Tibial artery (tissue), 4 donors: ENCODE measurements around the gene MECP2.

Experiments used
- DNase-seq, 2 donors: peaks; one replicate each; pipeline ENCODE4 v3.0.0-alpha.2; 2019
- H3K27ac ChIP-seq, 2 donors: fragments of 200-600 bp; sonication (generic) in 1 of 2; 1 replicate in 1 of 2; 2 replicates in 1 of 2; pipeline ENCODE4 v1.5.1; 2018 to 2019; ENCODE audit warnings: mild to moderate bottlenecking in 1 of 2
- H3K27me3 ChIP-seq, 2 donors: fragments of 200-600 bp; sonication (generic) in 1 of 2; one replicate each; pipeline versions ENCODE4 v1.5.1 to v1.6.0; 2016 to 2019
- H3K36me3 ChIP-seq, 3 donors: fragments of 200-600 bp; sonication (generic) in 2 of 3; one replicate each; pipeline ENCODE4 v1.5.1; 2016 to 2019; ENCODE audit warnings: mild to moderate bottlenecking in 2 of 3
- H3K4me1 ChIP-seq, 4 donors: fragments of 200-600 bp; sonication (generic) in 2 of 4; 1 replicate in 3 of 4; 2 replicates in 1 of 4; pipeline ENCODE4 v1.5.1; 2016 to 2019
- H3K4me3 ChIP-seq, 2 donors: fragments of 200-600 bp; sonication (generic) in 1 of 2; 1 replicate in 1 of 2; 2 replicates in 1 of 2; pipeline ENCODE4 v1.5.1; 2018 to 2019; ENCODE audit warnings: mild to moderate bottlenecking in 2 of 2
- H3K9me3 ChIP-seq, 3 donors: fragments of 200-600 bp; sonication (generic) in 1 of 3; one replicate each; pipeline ENCODE4 v1.5.1; 2016 to 2019
- intact Hi-C: fragments of 100-400 bp; cut with DNase I; formaldehyde crosslinking; loops from one replicate; pipeline ENCODE4 v1.15.0; 2023; ENCODE audit warnings: low total_unique reads
- TF ChIP-seq, protein P1 (sequence below), 2 experiments: fragments of 200-600 bp in 1 of 2; fragments of 450-650 bp in 1 of 2; IDR thresholded peaks; one replicate each; pipeline ENCODE4 v1.5.1; 2017 to 2019; ENCODE audit warnings: antibody characterized with exemption in 2 of 2, mild to moderate bottlenecking in 1 of 2, moderate library complexity in 1 of 2

Gene MECP2

DNA sequence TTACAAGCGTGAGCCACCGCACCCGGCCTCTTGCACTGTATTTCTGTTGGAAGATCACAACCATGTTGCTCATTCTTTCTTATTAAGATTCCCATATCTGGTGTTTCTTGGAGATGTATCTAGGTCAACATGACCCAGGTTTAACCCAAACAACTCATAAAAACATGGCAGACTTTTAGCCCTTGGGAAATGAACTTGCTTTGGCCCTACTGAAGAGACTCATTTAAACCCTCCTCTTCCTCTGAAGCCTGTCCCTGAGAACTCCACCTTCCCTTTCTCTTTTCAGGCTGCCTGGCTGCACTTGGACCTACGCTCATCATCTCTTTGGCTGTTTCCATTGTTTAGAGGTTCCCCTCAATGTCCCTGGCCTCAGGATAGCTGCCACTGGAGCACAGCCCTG is 23.7 kb upstream of the MECP2 start:
- no peaks in the 10 kb centered on the region for H3K4me1 ChIP-seq
- no peak for DNase-seq
- no peaks in the 10 kb centered on the region for H3K27me3 ChIP-seq
- peaks cover 0 to 5% (median 0%) of the 10 kb centered on the region in 3 donors for H3K9me3 ChIP-seq
- H3K36me3 ChIP-seq = no peaks in the 10 kb centered on the region
- TF ChIP-seq, protein P1, sequence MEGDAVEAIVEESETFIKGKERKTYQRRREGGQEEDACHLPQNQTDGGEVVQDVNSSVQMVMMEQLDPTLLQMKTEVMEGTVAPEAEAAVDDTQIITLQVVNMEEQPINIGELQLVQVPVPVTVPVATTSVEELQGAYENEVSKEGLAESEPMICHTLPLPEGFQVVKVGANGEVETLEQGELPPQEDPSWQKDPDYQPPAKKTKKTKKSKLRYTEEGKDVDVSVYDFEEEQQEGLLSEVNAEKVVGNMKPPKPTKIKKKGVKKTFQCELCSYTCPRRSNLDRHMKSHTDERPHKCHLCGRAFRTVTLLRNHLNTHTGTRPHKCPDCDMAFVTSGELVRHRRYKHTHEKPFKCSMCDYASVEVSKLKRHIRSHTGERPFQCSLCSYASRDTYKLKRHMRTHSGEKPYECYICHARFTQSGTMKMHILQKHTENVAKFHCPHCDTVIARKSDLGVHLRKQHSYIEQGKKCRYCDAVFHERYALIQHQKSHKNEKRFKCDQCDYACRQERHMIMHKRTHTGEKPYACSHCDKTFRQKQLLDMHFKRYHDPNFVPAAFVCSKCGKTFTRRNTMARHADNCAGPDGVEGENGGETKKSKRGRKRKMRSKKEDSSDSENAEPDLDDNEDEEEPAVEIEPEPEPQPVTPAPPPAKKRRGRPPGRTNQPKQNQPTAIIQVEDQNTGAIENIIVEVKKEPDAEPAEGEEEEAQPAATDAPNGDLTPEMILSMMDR (IDR thresholded peaks at IDR 0.05) = no peak
- intact Hi-C loops = no loop called here
- no peak overlapping the region for H3K4me3 ChIP-seq
- H3K27ac ChIP-seq = no peak overlapping the region

DNA sequence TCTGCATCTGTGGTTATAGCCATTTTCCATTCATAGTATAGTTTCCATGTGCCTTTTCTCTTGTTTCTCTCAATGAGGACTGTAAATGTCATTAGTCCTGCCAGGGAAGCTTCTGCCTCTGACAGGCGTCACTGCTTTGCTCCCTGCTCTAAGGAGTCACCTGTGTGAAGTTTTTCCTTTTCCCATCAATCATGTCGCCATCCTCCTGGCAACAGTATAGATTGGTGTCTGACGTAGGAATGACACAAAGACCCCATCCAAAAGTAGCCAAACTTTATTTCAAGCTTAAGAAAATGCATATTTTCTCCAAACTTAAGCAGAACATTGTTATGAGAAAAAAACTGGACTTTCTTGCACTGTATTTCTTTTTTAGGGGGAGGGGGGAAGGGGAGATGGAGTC is 23.1 kb upstream of the MECP2 start:
- no peaks in the 10 kb centered on the region for H3K4me1 ChIP-seq
- no peak for DNase-seq
- H3K27me3 ChIP-seq = no peaks in the 10 kb centered on the region
- H3K9me3 ChIP-seq = peaks cover 0 to 5% (median 0%) of the 10 kb centered on the region in 3 donors
- no peak overlapping the region for H3K27ac ChIP-seq
- H3K4me3 ChIP-seq = no peak overlapping the region
- no peaks in the 10 kb centered on the region for H3K36me3 ChIP-seq
- intact Hi-C loops = no loop called here
- TF ChIP-seq, protein P1 (IDR thresholded peaks at IDR 0.05) = no peak

DNA sequence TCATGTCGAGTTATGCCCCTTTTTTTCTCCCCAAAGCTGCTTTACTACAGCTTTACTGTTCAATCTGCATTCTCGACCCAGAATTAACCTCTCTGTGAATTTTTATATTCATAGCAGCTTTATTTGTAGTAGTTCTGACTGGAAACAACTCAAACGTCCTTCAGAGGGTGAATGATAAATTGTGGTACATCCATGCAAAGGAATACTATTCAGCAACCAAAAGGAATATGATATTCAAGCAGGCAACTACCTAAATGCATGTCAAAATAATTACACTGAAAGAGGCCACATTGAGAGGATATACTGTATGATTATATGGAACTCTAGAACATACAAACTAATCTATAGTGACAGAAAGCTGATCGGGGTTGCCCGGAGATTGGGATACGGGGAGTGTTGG is 20.0 kb upstream of the MECP2 start:
- Histone ChIP-seq H3K27me3 (no peaks in the 10 kb centered on the region), H3K9me3 (peaks cover 0 to 5% (median 0%) of the 10 kb centered on the region in 3 donors), H3K4me3 (no peak overlapping the region), H3K4me1 (no peaks in the 10 kb centered on the region), H3K27ac (no peak overlapping the region), H3K36me3 (no peaks in the 10 kb centered on the region)
- TF ChIP-seq, protein P1 (IDR thresholded peaks at IDR 0.05) = no peak
- no peak for DNase-seq
- intact Hi-C loops = no loop called here

DNA sequence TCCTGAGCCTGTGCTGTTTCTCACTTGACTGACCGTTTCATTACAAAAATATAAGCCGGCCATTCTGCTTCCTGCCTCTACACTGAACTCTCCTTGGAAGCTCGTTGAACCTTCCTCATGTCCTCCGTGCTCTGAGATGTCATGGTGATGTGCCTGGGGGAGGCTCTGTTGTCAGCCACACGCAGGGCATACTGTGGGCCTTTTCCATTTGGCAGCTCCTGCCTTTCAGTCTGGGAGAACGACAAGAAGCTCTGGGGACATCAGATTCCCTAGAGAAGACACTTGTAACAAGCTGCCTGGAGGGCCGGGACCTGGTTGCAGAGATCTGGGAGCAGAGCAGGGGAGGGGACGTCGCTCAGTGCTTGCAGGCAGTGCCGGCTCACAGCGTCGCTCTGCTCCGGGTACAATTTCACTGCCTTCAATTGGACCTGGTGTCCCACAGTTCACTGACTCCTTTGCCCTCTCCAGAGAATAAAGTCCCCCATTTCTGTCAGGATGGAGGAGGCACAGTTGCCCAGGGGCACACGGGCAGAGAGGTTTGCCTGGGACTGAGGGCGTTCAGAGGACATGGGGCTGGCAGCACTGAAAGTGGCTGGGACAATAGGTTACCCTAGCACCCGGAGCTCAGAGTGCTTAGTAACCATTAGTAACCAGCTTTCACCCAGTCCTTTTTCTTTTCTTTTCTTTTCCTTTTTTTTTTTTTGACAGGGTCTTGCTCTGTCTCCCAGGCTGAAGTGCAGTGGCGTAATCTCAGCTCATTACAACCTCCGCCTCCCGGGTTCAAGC is 19.1 kb upstream of the MECP2 start:
- intact Hi-C loops = no loop called here
- Histone ChIP-seq H3K27ac (no peak overlapping the region), H3K36me3 (no peaks in the 10 kb centered on the region), H3K9me3 (peaks cover 0 to 5% (median 0%) of the 10 kb centered on the region in 3 donors), H3K4me1 (no peaks in the 10 kb centered on the region), H3K4me3 (no peak overlapping the region), H3K27me3 (no peaks in the 10 kb centered on the region)
- DNase-seq = no peak
- TF ChIP-seq, protein P1 (IDR thresholded peaks at IDR 0.05) = no peak

DNA sequence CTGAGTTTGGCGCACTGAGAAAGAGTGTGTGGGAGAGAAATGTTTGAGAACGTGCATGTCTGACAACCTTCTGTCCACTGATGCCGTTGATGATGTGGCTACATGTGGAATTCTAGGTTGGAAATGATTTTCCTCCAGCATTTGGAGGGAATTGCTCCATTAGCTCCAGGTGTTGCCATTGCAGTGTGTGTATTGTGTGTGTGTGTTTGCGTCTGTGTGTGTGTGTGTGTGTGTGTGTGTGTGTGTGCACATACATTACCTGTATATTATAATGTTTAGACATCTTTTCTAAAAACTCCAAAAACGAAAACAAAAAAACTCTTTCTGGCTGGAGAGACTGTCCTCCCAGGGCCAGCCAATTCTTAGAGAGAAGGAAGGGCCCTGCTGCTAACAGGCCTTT is 18.2 kb upstream of the MECP2 start:
- Histone ChIP-seq H3K27me3 (no peaks in the 10 kb centered on the region), H3K27ac (no peak overlapping the region), H3K4me1 (no peaks in the 10 kb centered on the region), H3K4me3 (no peak overlapping the region), H3K9me3 (peaks cover 0 to 5% (median 0%) of the 10 kb centered on the region in 3 donors), H3K36me3 (no peaks in the 10 kb centered on the region)
- intact Hi-C loops = no loop called here
- TF ChIP-seq, protein P1 (IDR thresholded peaks at IDR 0.05) = no peak
- no peak for DNase-seq
